GM12875 (cell line): ENCODE results near the gene DCAF5.

Experiments used
- H3K4me3 ChIP-seq: one replicate; pipeline ENCODE4 v1.5.1; 2011; ENCODE audit warnings: low read depth, low read length, control low read depth
- TF ChIP-seq, protein P1 (sequence below): IDR thresholded peaks from 2 replicates; pipeline ENCODE4 v1.5.1; 2011; ENCODE audit warnings: low read depth, mild to moderate bottlenecking, control low read depth, inconsistent platforms, low read length, moderate library complexity, borderline replicate concordance; ENCODE audit not compliant: insufficient read depth

Gene DCAF5

DNA sequence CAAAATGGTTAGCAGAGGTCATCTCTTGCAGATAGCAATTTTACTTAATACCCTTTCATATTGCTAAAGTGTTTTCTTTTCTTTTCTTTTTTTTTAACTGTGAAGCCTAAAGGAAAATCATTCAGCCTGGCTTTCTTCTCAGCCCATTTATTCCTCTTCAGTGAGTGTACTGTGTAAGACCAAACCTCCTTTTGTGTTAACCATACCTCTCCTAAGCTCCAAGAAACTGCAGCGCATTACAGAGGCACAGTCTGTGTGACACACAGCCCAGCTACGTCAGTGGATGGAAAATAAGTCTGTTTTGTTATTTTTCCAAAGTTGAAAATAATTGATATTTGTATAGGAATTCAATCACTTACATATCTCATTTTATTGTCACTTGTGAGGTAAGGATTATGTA, 21.7 kb downstream of the DCAF5 start:
- no peak overlapping the region for H3K4me3 ChIP-seq
- TF ChIP-seq, protein P1, sequence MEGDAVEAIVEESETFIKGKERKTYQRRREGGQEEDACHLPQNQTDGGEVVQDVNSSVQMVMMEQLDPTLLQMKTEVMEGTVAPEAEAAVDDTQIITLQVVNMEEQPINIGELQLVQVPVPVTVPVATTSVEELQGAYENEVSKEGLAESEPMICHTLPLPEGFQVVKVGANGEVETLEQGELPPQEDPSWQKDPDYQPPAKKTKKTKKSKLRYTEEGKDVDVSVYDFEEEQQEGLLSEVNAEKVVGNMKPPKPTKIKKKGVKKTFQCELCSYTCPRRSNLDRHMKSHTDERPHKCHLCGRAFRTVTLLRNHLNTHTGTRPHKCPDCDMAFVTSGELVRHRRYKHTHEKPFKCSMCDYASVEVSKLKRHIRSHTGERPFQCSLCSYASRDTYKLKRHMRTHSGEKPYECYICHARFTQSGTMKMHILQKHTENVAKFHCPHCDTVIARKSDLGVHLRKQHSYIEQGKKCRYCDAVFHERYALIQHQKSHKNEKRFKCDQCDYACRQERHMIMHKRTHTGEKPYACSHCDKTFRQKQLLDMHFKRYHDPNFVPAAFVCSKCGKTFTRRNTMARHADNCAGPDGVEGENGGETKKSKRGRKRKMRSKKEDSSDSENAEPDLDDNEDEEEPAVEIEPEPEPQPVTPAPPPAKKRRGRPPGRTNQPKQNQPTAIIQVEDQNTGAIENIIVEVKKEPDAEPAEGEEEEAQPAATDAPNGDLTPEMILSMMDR, result no peak

DNA sequence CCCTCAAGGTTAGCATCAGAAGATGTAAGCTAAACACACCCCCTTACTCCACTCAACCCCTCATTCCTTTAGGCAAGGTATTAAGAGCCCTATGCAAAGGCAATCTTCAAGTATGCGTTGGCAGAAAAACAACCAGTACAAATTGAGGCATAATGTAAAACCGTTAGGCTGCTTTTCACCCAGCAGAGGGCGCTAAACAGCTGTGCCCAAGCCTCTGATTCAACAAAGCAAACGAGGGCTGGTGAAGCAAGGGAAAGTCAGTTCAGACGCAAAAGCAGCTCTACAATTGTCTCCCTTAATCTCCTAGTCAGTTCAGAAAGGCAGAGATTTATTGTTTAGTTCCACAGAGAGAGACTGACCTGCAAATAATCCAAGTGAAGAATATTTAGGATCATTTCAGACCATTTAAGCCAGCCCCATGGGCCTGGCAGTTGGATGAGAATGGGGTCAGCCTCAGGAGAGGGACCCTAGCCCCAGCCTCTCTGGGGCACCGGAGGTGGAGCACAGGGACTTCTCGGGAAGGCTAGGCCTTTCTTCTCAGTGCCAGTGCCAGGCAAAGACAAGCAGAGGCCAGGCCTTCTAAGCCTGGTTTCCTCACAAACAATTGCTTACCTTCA, 23.5 kb downstream of the DCAF5 start:
- TF ChIP-seq, protein P1, result peak; percentile 91
- H3K4me3 ChIP-seq, result no peak overlapping the region

DNA sequence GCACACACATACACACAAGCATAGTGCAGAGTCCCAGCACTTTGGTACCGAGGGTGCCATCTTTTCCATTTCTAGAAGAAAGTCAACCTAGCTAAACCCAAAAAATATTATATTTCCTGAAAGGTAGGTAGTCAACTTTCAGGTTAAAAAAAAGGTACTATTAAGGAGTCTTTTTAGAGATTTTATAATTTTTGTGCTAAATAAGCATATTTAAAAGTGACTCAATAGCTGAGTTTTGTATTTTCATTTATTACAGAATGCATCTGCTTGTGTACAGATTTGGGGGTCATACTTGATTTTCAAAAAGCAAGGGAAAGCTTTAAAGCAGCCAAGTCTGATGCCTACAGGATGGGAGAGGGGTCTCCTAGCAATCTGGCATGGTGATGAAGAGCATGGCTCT, 34.6 kb downstream of the DCAF5 start:
- TF ChIP-seq, protein P1, result no peak
- H3K4me3 ChIP-seq, result no peak overlapping the region

DNA sequence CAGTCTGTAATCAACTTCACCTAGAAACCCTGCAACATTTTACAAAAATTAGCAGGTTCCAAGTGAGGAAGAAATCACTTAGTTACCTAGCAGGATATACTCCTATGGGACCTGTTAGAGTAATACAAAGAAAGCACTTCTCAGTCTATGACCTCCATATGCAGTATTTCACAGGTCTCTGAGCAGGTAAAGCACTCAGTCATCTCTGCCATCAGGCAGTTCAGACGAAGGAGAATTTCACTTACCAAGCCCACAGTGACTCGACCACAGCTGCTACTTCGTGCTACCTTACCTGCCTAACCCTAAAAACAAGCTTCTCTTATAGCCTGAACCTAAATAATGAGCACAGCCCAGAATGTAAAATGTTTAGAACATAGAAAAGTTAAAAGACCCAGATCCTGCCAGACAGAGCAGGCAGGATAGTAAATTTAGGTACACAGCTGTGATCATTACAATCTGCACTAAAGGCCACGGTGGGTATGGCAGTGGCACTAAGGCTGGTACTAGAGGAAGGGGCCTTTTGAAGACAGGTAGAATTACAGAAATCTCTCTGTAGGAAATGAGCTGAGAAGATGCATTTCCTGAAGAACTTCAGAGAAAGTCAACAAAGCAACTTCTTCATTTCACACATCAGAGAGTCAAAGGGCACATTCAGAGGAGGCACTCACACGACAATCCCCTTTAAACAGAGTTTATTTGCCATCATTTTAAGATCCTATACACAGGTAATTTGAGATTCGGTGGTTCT, 35.7 kb downstream of the DCAF5 start:
- no peak overlapping the region for H3K4me3 ChIP-seq
- TF ChIP-seq, protein P1, result no peak

DNA sequence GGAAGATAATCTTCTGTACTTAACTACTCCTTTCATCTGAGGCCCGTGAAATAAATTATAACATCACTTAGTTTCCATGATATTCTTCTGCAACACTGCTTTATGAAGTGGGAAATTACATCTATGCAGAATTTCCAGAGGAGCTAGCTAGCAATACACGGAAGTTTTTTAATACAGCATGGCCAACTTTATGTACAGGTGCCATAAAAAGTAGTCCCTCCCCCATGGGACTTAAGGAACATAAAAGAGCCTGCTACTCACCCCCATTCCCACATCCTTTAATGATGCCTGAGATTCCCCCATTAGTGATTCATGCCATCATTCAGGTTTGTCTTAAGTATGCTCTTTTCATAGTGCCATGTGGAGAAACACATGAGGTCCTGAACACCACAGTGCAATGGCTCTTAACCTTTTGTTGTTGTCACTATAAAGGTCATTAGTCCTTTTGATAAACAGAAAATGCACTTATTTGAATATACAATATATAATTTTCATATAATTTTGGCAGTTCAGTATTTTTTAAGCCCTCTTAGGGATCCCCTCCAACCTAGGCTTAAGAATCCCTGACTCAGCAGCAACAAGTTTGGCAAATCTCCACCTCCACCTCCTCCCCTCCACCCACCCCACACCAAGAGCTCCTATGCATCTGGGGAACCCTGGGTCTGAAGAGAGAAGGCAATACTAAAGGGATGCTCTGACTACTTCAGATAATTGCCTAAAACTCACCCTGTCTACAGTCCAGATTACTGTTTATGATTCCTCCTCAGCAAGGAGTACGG, 37.3 kb downstream of the DCAF5 start:
- TF ChIP-seq, protein P1, result no peak

DNA sequence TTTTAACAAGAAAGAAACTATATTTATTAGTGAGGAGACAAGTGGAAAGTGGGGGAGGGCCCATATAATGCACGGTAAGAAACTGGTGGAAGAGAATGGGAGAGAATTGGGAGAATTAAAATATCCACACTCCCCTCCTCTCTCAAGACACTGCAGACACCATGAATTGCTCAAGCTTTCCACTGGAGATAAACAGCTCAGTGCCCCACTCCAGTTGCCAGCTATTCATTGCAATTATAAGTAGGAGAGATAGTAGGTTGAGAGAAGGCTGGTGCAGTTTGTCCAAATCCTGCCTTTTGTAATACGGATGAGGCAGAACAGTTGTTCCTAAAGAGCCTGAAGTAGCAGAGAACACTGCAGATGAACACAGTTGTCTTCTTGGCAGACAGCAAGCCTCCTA, 38.2 kb downstream of the DCAF5 start:
- TF ChIP-seq, protein P1, result no peak

More for the DNA sequence above, 37.3 kb downstream of the DCAF5 start:
- no peak overlapping the region for H3K4me3 ChIP-seq

More for the DNA sequence above, 38.2 kb downstream of the DCAF5 start:
- no peak overlapping the region for H3K4me3 ChIP-seq
